HG03139 (cell line): ENCODE measurements around the gene NRG2.

Experiments
- ATAC-seq: cut with Tn5 transposase; IDR thresholded peaks from one replicate; pipeline ENCODE4 v1.9.1; 2021; ENCODE audit not compliant: unreplicated experiment

Gene NRG2

DNA sequence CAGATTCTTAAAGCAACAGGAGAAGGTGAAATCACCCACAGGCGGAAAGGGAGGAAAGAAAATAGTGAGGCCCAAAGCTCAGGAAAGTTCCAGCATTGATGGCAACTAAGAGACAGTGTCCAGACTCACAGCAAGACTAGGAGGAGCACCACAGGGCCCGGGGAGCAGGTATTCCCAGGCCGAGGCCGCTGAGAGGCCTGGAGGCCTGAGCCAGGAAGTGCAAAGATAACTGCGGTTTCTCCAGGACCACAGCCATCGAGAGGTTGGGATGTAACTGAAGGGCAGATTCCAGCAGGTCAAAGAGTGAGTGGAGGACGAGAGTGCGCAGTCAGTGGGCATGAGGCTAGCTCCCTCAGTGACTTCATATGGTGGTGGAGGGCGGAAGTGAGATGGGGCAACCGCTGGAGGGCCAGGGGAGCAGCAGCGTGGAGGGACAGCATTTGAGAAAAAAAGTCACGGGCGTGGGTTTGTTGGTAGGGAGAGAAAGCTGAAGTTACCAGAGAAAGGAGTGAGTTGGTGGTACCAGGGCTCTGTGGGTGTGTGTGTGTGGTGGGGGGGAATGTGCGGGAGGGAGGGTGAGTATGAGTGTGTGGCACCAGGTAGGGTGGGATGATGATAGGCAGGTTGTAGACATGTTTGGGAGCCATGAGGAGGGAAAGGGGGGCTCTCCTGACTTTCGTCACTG, 157.8 kb downstream of the NRG2 start:
- no peak for ATAC-seq

DNA sequence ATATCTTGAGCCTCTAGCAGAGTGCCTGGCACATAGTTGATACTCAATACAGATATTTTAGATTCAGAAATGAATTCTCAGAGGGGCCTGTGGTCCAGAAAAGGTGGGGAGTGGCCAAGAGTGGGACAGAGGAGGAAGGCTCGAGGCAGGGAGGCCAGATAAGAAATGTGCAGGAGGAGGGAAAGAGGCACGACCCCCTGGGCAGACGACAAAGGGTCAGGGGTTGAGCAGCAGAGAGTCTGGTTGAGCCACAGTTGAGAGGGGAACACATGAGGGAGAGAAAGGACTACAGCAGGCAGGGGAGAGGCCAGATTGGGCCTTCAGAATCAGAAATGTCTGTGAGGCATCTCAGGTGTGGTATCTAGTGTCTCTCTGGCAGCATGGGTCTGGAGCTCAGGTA, 158.4 kb downstream of the NRG2 start:
- no peak for ATAC-seq

DNA sequence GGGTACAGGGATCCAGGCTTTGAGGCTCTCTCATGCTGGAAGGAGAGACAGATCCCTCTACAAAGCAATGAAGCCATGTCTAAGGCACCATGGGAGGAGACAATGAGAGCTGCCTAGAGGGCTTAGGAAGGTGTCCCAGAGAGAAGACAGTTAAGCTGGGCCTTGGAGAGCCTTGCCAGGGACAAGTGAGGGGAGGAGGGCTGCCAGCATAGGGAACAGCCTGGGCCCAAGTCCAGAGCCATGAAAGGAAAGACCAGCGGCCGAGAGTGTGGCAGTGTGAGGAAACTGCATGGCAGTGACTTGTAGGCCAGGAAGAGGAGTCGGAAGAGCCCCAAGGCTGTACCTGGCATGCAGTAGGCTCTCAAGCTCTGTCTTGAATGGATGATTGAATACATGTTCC, 159.0 kb downstream of the NRG2 start:
- ATAC-seq: no peak

DNA sequence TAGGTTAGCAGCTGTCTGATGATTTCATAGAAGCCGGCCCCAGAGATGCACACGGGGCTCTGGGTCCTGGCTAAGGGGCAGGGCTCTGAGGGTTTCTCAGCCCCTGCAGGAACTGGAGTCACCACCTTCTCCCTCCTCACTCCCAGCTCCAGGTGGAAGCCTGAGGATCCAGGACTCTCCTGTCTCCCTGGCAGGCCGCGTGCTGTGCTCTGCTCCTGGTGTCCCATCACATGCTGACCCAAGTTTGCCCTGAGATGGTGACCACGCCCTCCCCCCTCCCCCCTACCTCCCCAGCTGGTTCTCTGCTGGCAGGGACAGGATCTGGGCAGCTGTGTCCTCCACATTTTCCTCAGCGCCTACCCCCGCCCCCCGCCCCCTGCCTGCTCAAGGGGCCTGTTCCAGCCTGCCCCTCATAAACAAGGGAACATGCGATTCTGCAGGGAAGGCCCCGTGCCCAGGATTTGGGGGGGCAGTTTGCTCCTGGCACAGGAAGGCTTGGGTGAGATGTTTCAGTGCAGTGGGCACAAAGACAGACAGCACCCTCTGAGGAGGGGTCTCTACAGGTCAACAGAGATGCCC, 160.0 kb downstream of the NRG2 start:
- ATAC-seq: no peak

DNA sequence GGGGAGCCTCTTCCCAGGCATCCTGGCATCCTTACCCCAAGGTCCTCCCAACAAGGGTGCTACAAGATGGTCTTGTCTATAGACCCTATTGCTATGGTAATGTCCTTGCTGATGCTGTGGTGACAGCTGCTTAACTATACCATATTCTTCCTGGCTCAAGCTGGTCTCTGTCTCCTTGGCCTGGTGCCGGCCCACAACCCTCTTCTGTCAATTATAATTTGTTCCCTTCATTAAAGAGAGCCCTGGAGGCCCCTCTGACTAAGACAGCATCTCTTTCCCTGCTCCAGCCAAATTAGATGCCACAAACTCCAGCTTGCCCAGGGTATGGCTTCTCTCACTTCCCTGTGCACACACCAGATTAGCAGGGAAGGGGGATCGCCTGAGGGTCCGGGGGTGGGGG, 160.8 kb downstream of the NRG2 start:
- no peak for ATAC-seq

DNA sequence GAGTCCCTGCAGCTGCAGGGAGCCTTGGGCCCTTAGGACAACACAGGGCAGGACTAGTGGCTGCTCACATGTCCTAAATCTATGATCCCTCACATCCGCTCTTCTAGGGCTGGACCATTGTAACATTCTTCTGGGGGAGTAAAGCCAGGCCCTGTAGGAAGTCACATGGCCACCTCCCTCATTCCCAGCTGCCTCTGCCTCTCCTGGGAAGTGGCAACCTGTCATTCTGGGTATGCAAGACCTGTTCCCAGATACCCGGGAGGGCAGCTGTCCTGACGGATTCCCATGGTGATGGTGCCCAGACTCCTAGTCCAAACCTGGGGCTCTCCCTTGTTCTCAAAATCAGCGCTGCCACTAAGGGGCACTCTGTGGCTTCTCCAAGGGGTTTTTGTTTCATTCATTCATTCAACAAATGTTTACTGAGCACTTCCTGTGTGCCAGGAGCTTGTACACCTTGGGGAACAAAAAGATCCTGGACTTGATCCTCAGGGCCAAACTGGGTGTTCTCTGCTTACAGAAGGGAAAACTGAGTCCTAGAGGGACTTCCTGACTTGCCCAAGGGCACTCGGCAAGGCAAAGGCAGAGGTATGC, 161.9 kb downstream of the NRG2 start:
- no peak for ATAC-seq

DNA sequence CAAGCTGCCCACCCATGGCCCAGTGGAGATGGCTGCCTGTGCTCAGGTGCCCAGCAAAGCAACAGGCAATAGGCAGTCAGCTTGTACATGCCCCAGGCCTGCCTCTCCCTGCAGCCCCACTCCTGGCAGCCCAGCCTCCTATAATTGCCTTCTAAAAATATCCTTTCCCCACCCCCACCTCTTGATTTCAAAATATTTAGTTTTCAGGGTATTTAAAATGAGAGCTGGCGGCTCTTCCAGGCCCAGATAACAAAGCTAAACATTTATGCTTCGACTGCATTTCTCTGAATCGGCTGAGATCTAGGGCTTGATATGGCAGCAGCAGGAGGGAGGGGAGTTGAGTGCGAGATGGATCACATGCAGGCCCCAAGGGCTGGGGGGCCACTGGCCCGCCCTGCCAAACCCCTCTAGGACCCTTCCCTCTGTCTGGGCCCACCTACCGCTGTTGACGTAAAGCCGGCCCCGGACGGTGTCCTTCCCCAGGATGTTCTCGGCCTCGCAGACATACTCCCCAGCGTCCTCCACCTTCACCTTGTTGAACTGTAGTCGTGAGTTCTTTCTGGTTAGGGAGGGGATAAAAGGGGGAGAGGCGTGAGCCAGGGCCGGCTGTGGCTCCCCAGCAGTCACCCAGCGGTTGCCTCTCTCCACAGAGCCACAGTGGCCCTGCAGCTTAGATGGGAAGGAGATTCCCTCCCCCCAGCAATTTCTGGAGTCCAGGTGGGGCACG, 162.5 kb downstream of the NRG2 start:
- ATAC-seq: no peak

DNA sequence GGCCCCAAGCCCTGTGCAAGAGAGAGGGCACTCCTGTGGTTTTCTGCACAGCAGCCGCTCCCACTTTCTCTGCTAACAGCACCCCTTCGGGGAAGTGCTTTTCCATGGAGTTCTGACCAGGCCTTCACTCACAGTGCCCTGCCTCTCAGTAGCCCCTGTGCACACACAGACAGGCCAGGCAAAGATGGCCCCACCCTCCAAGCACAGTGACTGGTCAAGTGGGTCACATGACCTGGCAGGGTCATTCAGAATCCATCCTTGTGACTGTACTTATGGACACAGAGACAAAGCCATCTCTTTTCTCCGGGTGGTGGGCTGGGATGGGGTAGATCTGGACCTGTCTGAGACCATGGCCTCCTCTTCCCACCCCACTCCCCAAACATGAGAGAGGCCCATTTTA, 165.0 kb downstream of the NRG2 start:
- ATAC-seq: no peak

DNA sequence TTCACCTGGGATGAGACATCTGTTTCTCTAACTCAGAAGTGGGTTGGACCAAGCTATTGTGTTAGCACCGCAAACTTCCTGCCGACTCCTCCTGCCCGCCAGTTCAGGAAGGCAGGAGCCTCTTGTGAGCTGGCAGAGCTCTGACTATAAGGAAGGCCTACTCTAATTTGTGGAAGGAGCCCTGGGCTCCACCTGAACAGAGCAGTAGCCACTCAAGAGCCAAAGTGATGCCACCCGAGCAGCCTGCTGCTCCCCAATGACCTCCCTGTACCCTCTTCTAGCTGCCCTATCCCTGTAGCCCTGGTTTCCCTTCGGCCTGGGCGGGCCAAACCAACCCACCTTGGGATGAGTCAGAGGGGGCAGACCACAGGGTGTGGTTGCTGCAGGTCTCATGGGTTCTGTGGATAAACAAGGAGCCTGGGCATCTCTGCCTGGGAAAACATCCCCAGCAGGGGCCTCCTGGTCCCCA, 165.9 kb downstream of the NRG2 start:
- no peak for ATAC-seq

DNA sequence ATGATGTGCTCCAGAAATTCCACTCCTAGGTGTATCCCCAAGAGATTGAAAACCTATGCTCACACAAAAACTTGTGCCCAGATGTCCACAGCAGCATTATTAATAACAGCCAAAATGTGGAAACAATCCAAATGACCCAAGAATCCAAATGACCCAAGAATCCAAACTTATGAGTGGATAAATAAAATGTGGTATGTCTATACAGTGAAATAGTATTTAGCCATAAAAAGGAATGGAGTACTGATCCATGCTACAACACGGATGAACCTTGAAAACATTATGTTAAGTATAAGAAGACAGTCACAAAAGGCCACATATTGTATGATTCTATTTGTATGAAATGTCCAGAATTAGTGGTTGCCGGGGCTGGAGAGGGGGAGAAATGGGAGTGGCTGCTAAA, 167.1 kb downstream of the NRG2 start:
- no peak for ATAC-seq

DNA sequence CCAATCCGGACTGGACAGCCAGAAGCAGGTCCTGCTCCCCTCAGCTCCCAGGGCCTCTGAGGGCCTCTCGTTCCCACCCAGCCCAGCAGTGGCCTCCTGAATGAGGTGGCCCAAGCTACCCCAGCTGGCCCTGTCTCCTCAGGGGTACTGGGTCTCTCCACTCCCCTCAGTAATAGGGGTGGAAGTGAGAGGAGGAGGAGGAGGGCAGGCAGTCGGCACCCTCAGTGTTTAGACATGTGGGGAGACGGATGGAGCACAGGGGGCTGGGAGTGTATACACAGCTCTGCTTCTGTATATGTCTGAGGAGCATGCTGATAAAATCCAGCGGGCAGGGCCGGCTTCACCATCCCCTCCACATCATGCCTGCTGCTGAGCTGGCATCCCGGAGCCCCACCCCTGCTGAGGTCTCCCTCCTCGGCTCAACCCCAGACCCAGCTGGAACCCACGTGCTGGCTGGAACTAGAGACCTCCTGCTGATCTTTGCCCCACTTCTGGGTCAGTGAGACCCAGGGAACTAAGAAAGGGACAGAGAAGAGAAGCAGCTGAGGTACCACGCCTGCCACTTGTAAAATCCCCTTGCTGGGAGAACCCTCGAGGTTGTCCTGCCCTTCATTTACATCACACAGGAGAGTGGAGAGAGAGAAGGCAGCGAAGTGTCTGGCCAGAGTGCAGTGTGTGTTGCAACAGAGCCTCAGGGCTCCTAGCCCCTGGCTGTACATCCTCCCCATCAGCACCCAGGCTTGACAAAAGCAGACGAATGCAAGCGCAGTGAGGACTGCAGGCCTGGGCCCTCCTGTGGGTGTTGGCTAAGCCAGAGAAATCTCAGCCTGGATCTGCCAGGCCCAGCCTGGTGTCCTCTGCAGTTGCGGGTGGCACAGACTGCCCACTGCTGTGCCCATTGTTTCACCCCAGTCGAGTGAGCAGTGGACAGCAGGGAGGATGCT, 170.0 kb downstream of the NRG2 start:
- no peak for ATAC-seq

DNA sequence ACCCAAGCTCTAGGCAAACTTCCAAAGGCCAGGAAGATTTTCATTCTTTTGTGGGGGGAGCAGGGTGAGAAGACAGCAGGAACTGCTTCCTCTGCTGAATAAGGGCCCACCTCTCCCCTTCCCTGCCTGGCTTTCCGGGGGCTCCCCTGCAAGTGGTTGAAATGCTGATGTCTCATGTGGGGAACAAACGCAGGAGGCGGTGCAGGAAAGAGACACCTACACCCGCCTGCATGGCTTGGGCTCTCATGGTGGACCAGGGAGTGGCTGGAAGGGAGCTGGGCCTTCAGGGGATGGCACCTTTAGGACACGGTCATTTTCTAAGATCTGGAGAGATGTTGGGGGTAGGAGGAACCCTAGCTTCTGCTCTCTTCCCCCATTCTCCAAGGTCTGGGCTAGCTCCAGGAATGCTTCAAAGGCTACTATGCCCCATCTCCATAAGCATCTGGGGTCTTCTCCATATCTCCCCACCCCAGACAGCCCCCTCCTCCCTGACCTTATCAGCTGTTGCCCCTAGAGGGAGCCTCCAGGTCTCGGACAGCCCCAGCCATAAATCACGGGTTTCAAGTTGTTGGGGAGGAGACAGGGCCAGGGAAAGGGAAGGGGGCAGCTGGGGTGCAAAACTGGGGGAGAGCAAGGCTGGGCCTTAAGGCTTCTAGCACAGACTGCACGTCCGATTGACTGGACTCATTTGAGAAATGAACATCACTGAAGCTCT, 170.9 kb downstream of the NRG2 start:
- ATAC-seq: no peak

DNA sequence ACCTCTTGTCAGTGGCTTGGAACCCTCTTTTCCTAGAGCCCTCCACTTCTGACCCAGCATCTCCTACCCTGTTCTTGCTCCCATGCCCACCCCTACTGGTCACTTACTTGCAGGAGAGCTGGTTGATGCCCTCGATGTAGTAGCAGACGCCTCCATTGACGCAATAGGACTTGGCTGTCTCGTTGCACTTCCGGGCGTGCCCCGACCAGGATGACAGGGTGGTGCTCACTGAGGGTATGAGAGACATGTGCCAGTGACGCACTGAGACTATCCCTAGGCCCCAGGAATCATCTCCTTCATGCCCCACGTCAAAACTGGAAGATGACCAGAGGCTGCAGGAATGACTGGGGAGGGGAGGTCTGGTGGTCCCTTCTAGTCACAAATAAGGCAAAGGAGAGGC, 171.5 kb downstream of the NRG2 start:
- ATAC-seq: no peak

DNA sequence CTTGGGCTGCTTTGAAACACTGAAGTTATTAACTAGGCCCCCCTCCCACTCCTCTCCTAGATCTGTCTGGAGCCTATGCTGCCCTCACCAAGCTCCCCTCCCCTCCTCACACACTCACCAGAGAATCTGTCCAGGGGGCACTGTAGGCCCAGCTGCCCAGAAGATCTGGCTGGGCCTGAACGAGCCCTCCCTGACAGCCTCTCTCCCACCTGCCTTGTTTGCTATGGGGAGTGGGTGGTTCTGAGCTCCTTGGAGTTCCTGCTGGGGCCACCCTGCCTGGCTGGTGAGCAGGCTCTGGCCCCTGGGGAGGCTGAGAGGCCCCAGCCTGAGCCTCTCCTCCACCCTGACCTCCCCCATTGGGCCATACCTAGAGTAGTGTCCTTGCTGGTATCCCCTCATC, 172.4 kb downstream of the NRG2 start:
- ATAC-seq: no peak

DNA sequence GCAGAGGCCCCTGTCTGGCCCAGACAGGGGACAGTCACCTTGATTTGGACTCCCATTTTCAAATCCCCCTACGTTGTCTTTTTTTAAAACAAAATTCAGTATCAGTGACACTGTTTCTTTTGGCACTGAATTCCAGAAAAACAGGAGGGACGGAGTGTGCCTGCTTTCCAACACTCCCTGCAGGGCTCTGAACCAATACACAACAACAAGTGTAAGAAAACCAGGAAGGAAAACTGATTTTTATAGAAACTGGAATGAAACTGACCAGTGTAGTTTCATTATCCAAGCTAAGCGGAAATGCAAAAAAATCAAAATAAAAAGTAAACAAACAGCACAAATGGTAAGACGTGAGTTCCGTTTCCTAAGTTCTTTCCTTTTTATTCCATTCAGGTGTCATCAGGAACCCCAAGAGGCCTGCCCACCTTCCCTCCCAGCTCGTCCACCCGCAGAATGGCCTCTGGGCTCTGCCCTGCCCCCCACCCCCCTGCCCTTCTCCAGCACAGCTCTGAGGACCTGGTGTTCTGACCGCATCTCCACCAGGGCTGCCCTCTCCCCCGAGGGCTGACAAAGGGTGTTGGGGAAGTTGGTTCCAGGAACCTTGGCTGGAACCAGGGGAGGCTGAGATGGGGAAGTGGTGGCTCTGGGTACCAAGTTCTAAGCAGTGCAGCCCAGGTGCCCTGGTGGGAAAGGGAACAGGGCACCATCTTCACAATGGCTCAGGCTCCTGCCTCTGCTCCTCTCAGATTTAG, 173.9 kb downstream of the NRG2 start:
- no peak for ATAC-seq

DNA sequence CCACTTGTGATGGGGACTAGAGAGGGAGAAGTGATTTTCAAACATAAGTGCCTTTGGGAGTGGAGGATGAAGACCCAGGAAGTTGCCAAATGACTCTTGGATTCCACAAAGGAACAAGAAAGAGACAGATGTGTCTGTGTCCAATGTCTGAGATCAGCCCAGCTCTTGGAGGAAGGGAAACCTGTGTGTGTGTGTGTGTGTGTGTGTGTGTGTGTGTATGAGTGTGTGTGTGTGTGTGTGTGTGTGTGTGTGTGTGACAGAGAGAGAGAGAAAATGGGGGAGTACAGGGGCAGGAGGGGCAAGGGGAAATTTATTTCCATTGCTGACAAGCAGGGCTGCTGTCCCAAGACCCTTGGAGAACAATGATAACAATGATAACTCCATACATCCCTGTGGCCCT, 175.5 kb downstream of the NRG2 start:
- no peak for ATAC-seq

DNA sequence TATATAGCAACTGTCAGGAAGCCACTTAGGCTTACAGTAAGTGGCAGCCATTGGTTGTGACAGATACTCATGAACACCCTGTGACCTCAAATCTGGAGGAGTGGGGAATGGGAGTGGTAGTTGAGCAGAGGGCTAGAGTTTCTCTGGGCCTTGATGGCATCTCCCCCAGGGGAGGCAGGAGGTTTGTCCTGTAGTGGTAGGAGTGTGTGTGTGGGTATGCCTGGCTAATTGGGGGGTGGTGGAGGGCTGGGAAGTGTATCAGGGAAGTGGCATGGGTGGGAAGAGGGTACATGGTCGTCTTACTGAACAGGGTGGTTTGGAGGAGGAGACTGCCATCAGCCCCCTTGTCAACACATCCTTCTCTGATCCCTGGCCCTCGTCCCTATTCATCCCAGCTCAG, 176.0 kb downstream of the NRG2 start:
- no peak for ATAC-seq

DNA sequence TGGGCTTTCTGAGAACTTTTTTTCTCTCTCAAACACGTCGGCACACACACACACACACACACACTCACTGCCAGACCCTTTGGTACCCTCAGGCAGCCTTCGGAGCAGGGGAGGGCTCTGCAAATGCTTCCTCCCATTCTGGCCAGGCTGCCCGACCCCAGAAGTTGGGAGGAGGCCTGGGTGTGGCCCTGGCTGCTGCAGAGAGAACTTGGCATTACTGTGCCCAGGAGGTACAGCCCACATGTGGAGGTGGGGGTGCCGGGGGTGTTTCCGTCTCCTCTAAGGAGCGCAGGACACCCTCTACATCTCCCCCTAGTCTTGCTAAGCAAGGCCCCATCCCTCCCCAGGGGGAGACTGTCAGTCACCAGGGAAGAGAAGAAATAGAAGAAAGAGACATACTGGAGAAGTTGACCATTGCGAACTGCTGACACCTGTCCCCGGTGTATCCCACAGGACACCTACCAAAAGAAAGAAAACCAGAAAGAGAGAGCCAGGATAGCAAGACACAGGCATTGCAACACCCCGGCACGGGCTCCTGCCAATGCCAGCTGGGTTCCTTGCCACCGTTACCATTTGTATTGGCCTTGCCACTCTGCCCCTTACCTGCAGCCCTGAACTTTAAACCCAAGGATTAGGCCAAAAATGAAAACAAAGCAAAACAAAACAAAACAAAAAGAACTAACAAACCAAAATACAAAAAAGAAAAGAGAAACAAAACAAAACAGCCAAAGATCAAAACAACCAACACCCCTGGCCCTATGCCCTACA, 178.2 kb downstream of the NRG2 start:
- ATAC-seq: no peak
